MCF 10A (cell line): ENCODE results near the gene C1orf87. TPM values are rescaled to one million over a fixed set of nuclear protein-coding genes. Genes with fewer than 3 reads are reported as not detected.

Experiments
- BruUV-seq: library from RNA; stranded (reverse); fragments of 400-500 nt; replicated peaks from 2 replicates; lab custom pipeline; 2021; lab: Mats Ljungman, UMichigan
- CTCF ChIA-PET: fragments of 300-600 bp; sonication (Branson Sonifier 250); formaldehyde crosslinking; extraction: SDS; loops from one replicate; lab custom pipeline; 2021; ENCODE audit warnings: antibody characterized with exemption, inconsistent platforms; lab: Yijun Ruan, JAX
- POLR2A ChIA-PET: fragments of 300-600, 350-650 bp; sonication (Branson Sonifier 250); formaldehyde crosslinking; extraction: SDS; loops from one replicate; lab custom pipeline; 2020; ENCODE audit warnings: antibody characterized with exemption, inconsistent platforms; lab: Yijun Ruan, JAX
- DNase-seq: peaks from one replicate; pipeline ENCODE4 v3.0.0-alpha.2; 2018; ENCODE audit not compliant: unreplicated experiment
- H3K27ac Mint-ChIP-seq: one replicate; pipeline ENCODE4 v1.8.0; 2022; ENCODE audit warnings: mild to moderate bottlenecking, low read depth, mixed read lengths; ENCODE audit not compliant: unreplicated experiment
- H3K27me3 Mint-ChIP-seq: one replicate; pipeline ENCODE4 v1.8.0; 2022; ENCODE audit warnings: mixed read lengths; ENCODE audit not compliant: insufficient read depth, unreplicated experiment
- H3K36me3 Mint-ChIP-seq: one replicate; pipeline ENCODE4 v1.8.0; 2022; ENCODE audit warnings: mild to moderate bottlenecking, moderate library complexity, mixed read lengths; ENCODE audit not compliant: insufficient read depth, unreplicated experiment
- H3K4me1 Mint-ChIP-seq: one replicate; pipeline ENCODE4 v1.8.0; 2022; ENCODE audit warnings: mixed read lengths; ENCODE audit not compliant: insufficient read depth, unreplicated experiment
- H3K4me3 Mint-ChIP-seq: one replicate; pipeline ENCODE4 v1.8.0; 2022; ENCODE audit warnings: mild to moderate bottlenecking, moderate library complexity, mixed read lengths; ENCODE audit not compliant: unreplicated experiment
- H3K9me3 Mint-ChIP-seq: one replicate; pipeline ENCODE4 v1.8.0; 2022; ENCODE audit warnings: mixed read lengths; ENCODE audit not compliant: unreplicated experiment
- intact Hi-C: fragments of 100-400 bp; cut with micrococcal nuclease; formaldehyde crosslinking; loops from 2 replicates; pipeline ENCODE4 v1.14.1; 2022
- total RNA-seq: library from RNA; stranded (reverse); gene quantifications from 2 replicates; pipeline ENCODE4 v1.2.3, GENCODE V29; 2022
- TF ChIP-seq, protein P1 (sequence below): fragments of 200-600 bp; IDR thresholded peaks from one replicate; pipeline ENCODE4 v1.8.0; 2022; ENCODE audit warnings: antibody characterized with exemption, mild to moderate bottlenecking; ENCODE audit not compliant: unreplicated experiment

The C1orf87 gene
- total RNA-seq, 1 experiment from 2014 or later: not detected

DNA sequence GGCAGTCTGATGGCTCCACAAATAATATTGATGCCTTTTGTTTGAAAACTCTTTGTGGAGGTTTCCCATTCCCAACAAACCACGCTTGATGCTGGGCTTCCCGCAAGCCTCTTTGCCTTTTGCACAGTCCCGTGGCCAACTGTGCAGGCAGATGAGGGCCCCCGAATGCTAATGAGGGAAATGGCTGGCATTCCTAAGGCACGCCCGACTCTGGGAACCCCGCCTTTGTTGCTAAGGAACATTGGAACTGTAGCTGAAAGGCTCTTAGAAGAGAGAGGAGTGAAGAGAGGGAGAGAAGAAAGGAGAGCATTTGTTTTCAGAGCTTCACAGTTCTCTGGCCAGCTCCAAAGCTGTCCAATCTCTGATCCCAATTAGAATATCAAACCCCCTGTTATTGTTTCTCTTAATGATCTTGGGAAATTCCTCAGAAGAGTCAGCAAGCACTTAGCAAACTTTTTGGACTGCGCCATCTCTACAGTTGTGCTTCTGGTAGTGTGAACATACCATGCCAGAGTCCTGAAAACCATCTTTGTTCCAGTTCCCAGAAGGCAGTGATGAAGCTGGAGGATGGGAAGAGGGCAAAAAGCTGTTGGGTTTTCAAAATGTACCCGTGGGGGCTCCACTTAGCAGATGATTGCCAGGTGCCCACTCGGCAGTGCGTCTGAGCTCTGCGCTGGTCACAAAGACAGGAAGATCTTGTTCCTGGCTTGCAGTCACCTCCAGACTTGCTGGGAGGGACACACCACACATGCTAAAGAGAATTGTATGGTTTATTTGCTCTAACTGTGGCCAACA lies 86.9 kb downstream of the C1orf87 start:
- POLR2A ChIA-PET: interaction anchor here (0.7 kb wide), 1 partner anchor 39 kb away, joined by 4 read pairs; no protein-coding TSS in a partner anchor
- Mint-ChIP-seq H3K27me3 (peaks cover 56% of the 10 kb centered on the region), H3K4me1 (no peaks in the 10 kb centered on the region), H3K9me3 (no peaks in the 10 kb centered on the region), H3K27ac (no peak overlapping the region), H3K36me3 (no peaks in the 10 kb centered on the region), H3K4me3 (no peak overlapping the region)
- BruUV-seq: no TSS peak
- CTCF ChIA-PET: interaction anchor here (0.6 to 1.9 kb wide), 3 partner anchors 10 to 16 kb away, joined by 3 to 11 read pairs (median 10); no protein-coding TSS in a partner anchor
- intact Hi-C loops: no loop called here
- TF ChIP-seq, protein P1, sequence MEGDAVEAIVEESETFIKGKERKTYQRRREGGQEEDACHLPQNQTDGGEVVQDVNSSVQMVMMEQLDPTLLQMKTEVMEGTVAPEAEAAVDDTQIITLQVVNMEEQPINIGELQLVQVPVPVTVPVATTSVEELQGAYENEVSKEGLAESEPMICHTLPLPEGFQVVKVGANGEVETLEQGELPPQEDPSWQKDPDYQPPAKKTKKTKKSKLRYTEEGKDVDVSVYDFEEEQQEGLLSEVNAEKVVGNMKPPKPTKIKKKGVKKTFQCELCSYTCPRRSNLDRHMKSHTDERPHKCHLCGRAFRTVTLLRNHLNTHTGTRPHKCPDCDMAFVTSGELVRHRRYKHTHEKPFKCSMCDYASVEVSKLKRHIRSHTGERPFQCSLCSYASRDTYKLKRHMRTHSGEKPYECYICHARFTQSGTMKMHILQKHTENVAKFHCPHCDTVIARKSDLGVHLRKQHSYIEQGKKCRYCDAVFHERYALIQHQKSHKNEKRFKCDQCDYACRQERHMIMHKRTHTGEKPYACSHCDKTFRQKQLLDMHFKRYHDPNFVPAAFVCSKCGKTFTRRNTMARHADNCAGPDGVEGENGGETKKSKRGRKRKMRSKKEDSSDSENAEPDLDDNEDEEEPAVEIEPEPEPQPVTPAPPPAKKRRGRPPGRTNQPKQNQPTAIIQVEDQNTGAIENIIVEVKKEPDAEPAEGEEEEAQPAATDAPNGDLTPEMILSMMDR: no peak
- DNase-seq: no peak

DNA sequence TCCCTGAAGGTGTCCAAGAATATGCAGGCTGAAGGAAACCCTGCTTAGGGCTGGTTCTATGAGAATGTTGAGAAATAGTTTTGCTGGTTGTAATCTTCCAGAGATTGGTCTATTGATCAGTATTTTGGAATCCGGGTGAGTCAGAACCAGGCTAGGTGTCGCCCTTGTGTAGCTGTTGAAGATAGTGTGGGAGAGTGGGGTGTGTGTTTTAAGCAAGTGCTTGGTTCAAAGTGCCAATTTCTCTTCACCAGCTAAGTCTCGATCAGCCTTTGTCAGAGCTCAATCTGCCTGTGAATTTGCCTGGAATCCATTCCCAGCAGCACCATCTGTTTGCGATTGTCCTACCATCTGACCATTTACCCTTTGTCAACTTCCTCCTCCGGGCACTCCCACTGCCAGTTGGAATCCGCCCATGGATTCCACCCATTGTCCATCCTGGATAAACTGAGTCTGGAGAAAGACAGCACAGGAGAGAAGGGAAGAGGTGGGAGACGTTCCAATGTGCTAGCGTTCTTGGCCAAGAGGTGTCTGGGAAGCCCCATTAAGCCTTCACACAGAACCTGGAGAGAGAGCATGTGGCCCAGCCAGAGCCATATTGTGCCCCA lies 87.6 kb downstream of the C1orf87 start:
- no peak overlapping the region for H3K4me3 Mint-ChIP-seq
- H3K9me3 Mint-ChIP-seq: no peaks in the 10 kb centered on the region
- ChIA-PET CTCF (interaction anchor here (0.7 to 1.9 kb wide), 3 partner anchors 9 to 20 kb away, joined by 3 to 11 read pairs (median 10); no protein-coding TSS in a partner anchor), POLR2A (no interaction called here)
- no TSS peak for BruUV-seq
- intact Hi-C loops: no loop called here
- no peaks in the 10 kb centered on the region for H3K36me3 Mint-ChIP-seq
- H3K27me3 Mint-ChIP-seq: peaks cover 54% of the 10 kb centered on the region
- H3K27ac Mint-ChIP-seq: no peak overlapping the region
- no peaks in the 10 kb centered on the region for H3K4me1 Mint-ChIP-seq
- no peak for DNase-seq
- TF ChIP-seq, protein P1: no peak

DNA sequence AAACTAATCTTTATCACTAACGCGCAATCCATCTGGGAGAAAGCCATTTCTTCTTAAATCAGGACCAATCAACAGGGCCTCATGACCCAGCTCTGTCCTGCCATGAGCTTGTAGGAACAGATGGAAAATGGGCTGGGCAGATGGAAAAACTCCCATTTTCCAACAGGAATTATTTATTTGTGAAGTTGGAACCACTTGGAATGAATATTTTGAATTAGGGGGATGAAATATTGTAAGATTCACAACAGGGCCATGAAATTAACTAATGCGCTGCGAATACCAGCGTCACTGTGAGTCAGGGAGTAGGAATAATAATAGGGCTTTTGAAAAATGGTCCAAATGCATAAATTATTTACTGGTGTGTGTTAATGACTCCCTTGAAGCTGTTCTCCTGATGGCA lies 93.9 kb downstream of the C1orf87 start:
- no peak overlapping the region for H3K4me3 Mint-ChIP-seq
- no peaks in the 10 kb centered on the region for H3K4me1 Mint-ChIP-seq
- DNase-seq: no peak
- intact Hi-C loops: loop anchor here (5.0 to 10.0 kb wide), 2 partner anchors 788 to 865 kb away; no protein-coding TSS in a partner anchor
- H3K27me3 Mint-ChIP-seq: peaks cover 45% of the 10 kb centered on the region
- ChIA-PET CTCF (interaction anchor here (0.6 to 9.7 kb wide), 7 partner anchors 8 to 966 kb away, joined by 3 to 88 read pairs (median 6); no protein-coding TSS in a partner anchor), POLR2A (no interaction called here)
- BruUV-seq: no TSS peak
- TF ChIP-seq, protein P1: no peak
- no peaks in the 10 kb centered on the region for H3K36me3 Mint-ChIP-seq
- H3K9me3 Mint-ChIP-seq: no peaks in the 10 kb centered on the region
- no peak overlapping the region for H3K27ac Mint-ChIP-seq

DNA sequence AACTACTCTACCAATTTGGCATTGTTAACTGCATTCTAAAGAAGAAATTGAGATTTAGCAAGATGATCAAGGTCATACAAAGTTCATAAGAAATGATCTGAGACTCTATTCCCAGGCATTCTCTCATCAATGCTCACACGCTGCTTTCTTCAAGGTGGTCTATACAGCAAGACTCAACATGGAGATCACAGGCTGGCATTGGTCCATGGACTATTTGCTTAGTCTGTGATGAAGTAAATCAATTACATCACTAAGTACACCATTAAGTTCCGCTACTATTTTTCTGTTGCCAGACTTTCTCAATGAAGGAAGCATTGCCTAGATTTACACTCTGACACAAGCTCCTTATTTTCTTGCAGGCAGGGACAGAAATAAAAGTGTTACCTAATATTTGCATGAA lies 95.1 kb downstream of the C1orf87 start:
- H3K4me1 Mint-ChIP-seq: no peaks in the 10 kb centered on the region
- H3K4me3 Mint-ChIP-seq: no peak overlapping the region
- DNase-seq: no peak
- no peaks in the 10 kb centered on the region for H3K36me3 Mint-ChIP-seq
- CTCF ChIA-PET: interaction anchor here (0.6 to 9.7 kb wide), 7 partner anchors 7 to 787 kb away, joined by 3 to 88 read pairs (median 6); no protein-coding TSS in a partner anchor
- no peak overlapping the region for H3K27ac Mint-ChIP-seq
- no TSS peak for BruUV-seq
- TF ChIP-seq, protein P1: no peak
- no peaks in the 10 kb centered on the region for H3K9me3 Mint-ChIP-seq
- POLR2A ChIA-PET: no interaction called here
- intact Hi-C loops: loop anchor here (5.0 to 10.0 kb wide), 2 partner anchors 789 to 866 kb away; no protein-coding TSS in a partner anchor
- peaks cover 47% of the 10 kb centered on the region for H3K27me3 Mint-ChIP-seq
